ENCODE results near the gene FRRS1L. TPM values are rescaled to one million over a fixed set of nuclear protein-coding genes. Genes with fewer than 3 reads are reported as not detected.

Gene FRRS1L
- total RNA-seq, 2 donors from 2014 or later, result 0.81 to 1.1 TPM

GRCh38 chr9:109114670-109115069 lies 52.4 kb downstream of the FRRS1L start:
- Histone ChIP-seq H3K9me3 (no peaks in the 10 kb centered on the region), H3K4me3 (peak overlapping the region; percentile 33), H3K27me3 (replicated peaks; ENCODE audit: insufficient read depth) (no peaks in the 10 kb centered on the region), H3K27ac (peak overlapping the region; percentile 64 to 67), H3K36me3 (no peaks in the 10 kb centered on the region), H3K4me1 (ENCODE audit: control insufficient read depth in 1 of 2, low read depth in 2 of 2) (peaks cover 63 to 91% of the 10 kb centered on the region in 2 donors)
- TF ChIP-seq CTCF (IDR thresholded peaks at IDR 0.05), result no peak
- ATAC-seq (ENCODE audit: insufficient number of reproducible peaks, low FRiP score, low read depth), result no peak
- no peak for DNase-seq (ENCODE audit: low spot score)

GRCh38 chr9:109113892-109114609 lies 53.0 kb downstream of the FRRS1L start:
- no peaks in the 10 kb centered on the region for H3K9me3 ChIP-seq
- peak overlapping the region; percentile 33 for H3K4me3 ChIP-seq
- no peaks in the 10 kb centered on the region for H3K36me3 ChIP-seq
- H3K27me3 ChIP-seq (replicated peaks; ENCODE audit: insufficient read depth), result no peaks in the 10 kb centered on the region
- ATAC-seq (ENCODE audit: insufficient number of reproducible peaks, low FRiP score, low read depth), result no peak
- no peak for TF ChIP-seq CTCF (IDR thresholded peaks at IDR 0.05)
- no peak for DNase-seq (ENCODE audit: low spot score)
- peak overlapping the region; percentile 64 to 67 for H3K27ac ChIP-seq
- H3K4me1 ChIP-seq (ENCODE audit: control insufficient read depth in 1 of 2, low read depth in 2 of 2), result peaks cover 69 to 97% of the 10 kb centered on the region in 2 donors

- H3K4me3 ChIP-seq, result no peak overlapping the region
- H3K9me3 ChIP-seq, result no peaks in the 10 kb centered on the region
- H3K27me3 ChIP-seq (replicated peaks; ENCODE audit: insufficient read depth), result no peaks in the 10 kb centered on the region
- H3K4me1 ChIP-seq (ENCODE audit: control insufficient read depth in 1 of 2, low read depth in 2 of 2), result peaks cover 76 to 99% of the 10 kb centered on the region in 2 donors
- H3K36me3 ChIP-seq, result no peaks in the 10 kb centered on the region
- TF ChIP-seq CTCF (IDR thresholded peaks at IDR 0.05), result no peak
- peak overlapping the region in 1 of 2 donors; percentile 13 for H3K27ac ChIP-seq
- no peak for ATAC-seq (ENCODE audit: insufficient number of reproducible peaks, low FRiP score, low read depth)
- no peak for DNase-seq (ENCODE audit: low spot score)
Observed at GRCh38 chr9:109113254-109113653, 53.8 kb downstream of the FRRS1L start.

- H3K9me3 ChIP-seq, result no peaks in the 10 kb centered on the region
- H3K4me1 ChIP-seq (ENCODE audit: control insufficient read depth in 1 of 2, low read depth in 2 of 2), result peaks cover 67 to 96% of the 10 kb centered on the region in 2 donors
- ATAC-seq (ENCODE audit: insufficient number of reproducible peaks, low FRiP score, low read depth), result peak; percentile 54
- no peaks in the 10 kb centered on the region for H3K36me3 ChIP-seq
- H3K27ac ChIP-seq, result peak overlapping the region; percentile 62 to 80
- H3K27me3 ChIP-seq (replicated peaks; ENCODE audit: insufficient read depth), result no peaks in the 10 kb centered on the region
- TF ChIP-seq CTCF (IDR thresholded peaks at IDR 0.05), result no peak
- DNase-seq (ENCODE audit: low spot score), result no peak
- peak overlapping the region; percentile 39 for H3K4me3 ChIP-seq
Observed at GRCh38 chr9:109110329-109111021, 56.6 kb downstream of the FRRS1L start.

- H3K4me1 ChIP-seq (ENCODE audit: control insufficient read depth in 1 of 2, low read depth in 2 of 2), result peaks cover 63 to 92% of the 10 kb centered on the region in 2 donors
- ATAC-seq (ENCODE audit: insufficient number of reproducible peaks, low FRiP score, low read depth), result no peak
- H3K4me3 ChIP-seq, result peak overlapping the region; percentile 39
Observed at GRCh38 chr9:109109967-109110328, 57.1 kb downstream of the FRRS1L start.

More at GRCh38 chr9:109109967-109110328, 57.1 kb downstream of the FRRS1L start:
- Histone ChIP-seq H3K9me3 (no peaks in the 10 kb centered on the region), H3K27ac (peak overlapping the region; percentile 62 to 80), H3K27me3 (replicated peaks; ENCODE audit: insufficient read depth) (no peaks in the 10 kb centered on the region), H3K36me3 (no peaks in the 10 kb centered on the region)
- TF ChIP-seq CTCF (IDR thresholded peaks at IDR 0.05), result no peak
- DNase-seq (ENCODE audit: low spot score), result no peak

All from thoracic aorta (tissue), 2 donors.